HFFc6 (cell line): ENCODE data around the gene CD63. TPM values are rescaled to one million over a fixed set of nuclear protein-coding genes. Genes with fewer than 3 reads are reported as not detected.

Experiments used
- DNase-seq: peaks from one replicate; pipeline ENCODE4 v3.0.0-alpha.2; 2018
- H3K27ac Mint-ChIP-seq: 2 replicates; pipeline ENCODE4 v1.8.0; 2020; ENCODE audit warnings: mild to moderate bottlenecking, mixed read lengths
- H3K27me3 Mint-ChIP-seq: 2 replicates; pipeline ENCODE4 v1.8.0; 2021; ENCODE audit warnings: mild to moderate bottlenecking, moderate library complexity, mixed read lengths; ENCODE audit not compliant: insufficient read depth
- H3K36me3 Mint-ChIP-seq: 2 replicates; pipeline ENCODE4 v1.8.0; 2021; ENCODE audit warnings: low read depth, mixed read lengths
- H3K4me1 Mint-ChIP-seq: 2 replicates; pipeline ENCODE4 v1.8.0; 2020; ENCODE audit warnings: low read depth, mixed read lengths
- H3K4me3 Mint-ChIP-seq: 2 replicates; pipeline ENCODE4 v1.8.0; 2020; ENCODE audit warnings: mild to moderate bottlenecking, moderate library complexity, mixed read lengths
- H3K9me3 Mint-ChIP-seq: 2 replicates; pipeline ENCODE4 v1.8.0; 2020; ENCODE audit warnings: mild to moderate bottlenecking, mixed read lengths
- total RNA-seq, 6 experiments: library from RNA; stranded (reverse); fragmentation: NEBNext Ultra II Directional; extraction: Animal tissue kit (Norgen Biotek cat#: 25700); gene quantifications; 2 replicates in 1 of 6; 3 replicates in 5 of 6; pipeline ENCODE4 v1.2.3, GENCODE V29; 2021
- TF ChIP-seq, protein P1 (sequence below): fragments of 200-600 bp; sonication (generic); IDR thresholded peaks from 2 replicates; pipeline ENCODE4 v1.5.0; 2021; ENCODE audit warnings: antibody characterized with exemption, mild to moderate bottlenecking

The CD63 gene
- total RNA-seq, 6 experiments from 2014 or later = 1,860 to 2,483 (median 2,072) TPM

DNA sequence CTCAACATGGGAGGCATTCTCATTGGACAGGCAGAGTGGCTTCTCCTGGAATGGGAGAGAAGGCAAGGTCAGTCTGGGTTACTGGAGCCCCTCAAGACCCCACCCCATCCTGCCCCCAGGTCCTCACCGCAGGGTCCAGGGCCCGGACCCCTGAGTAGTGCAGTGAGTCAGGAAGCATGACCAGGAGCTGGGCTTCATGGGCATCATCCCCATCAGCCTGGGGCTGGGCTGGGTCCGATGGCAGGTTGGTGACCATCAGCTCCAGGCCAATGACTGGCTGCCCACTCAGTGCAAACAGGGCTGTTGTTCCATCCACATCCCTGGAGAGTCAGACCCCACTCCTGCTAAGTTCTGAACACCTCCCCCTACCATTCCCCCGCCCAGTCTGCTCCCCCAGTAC is 34.2 kb downstream of the CD63 start:
- TF ChIP-seq, protein P1, sequence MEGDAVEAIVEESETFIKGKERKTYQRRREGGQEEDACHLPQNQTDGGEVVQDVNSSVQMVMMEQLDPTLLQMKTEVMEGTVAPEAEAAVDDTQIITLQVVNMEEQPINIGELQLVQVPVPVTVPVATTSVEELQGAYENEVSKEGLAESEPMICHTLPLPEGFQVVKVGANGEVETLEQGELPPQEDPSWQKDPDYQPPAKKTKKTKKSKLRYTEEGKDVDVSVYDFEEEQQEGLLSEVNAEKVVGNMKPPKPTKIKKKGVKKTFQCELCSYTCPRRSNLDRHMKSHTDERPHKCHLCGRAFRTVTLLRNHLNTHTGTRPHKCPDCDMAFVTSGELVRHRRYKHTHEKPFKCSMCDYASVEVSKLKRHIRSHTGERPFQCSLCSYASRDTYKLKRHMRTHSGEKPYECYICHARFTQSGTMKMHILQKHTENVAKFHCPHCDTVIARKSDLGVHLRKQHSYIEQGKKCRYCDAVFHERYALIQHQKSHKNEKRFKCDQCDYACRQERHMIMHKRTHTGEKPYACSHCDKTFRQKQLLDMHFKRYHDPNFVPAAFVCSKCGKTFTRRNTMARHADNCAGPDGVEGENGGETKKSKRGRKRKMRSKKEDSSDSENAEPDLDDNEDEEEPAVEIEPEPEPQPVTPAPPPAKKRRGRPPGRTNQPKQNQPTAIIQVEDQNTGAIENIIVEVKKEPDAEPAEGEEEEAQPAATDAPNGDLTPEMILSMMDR = no peak
- H3K27ac Mint-ChIP-seq = no peak overlapping the region
- no peak overlapping the region for H3K4me3 Mint-ChIP-seq
- H3K9me3 Mint-ChIP-seq = no peaks in the 10 kb centered on the region
- no peaks in the 10 kb centered on the region for H3K36me3 Mint-ChIP-seq
- peaks cover under 1% of the 10 kb centered on the region; the same call in 1 of the 2 replicates for H3K4me1 Mint-ChIP-seq
- no peak for DNase-seq
- peaks cover 22% of the 10 kb centered on the region for H3K27me3 Mint-ChIP-seq

DNA sequence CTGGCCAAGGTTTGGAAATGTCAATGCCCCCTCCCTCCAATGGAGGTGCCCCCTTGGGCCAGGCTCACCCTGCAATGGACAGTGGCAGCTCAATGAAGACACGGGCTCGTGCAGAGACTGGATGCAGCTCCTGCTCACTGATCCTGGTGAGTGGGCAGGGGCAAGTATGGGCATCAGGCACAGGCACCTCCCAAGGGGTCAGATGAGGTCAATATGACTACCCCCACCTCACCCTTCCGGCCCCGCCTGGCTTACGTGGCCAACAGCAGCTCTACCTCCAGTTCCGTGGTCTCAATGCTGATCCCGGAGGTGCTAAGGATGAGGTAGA is 34.7 kb downstream of the CD63 start:
- DNase-seq = no peak
- TF ChIP-seq, protein P1 = no peak
- H3K4me3 Mint-ChIP-seq = no peak overlapping the region
- H3K27ac Mint-ChIP-seq = no peak overlapping the region
- no peaks in the 10 kb centered on the region for H3K4me1 Mint-ChIP-seq
- no peaks in the 10 kb centered on the region for H3K9me3 Mint-ChIP-seq
- no peaks in the 10 kb centered on the region for H3K36me3 Mint-ChIP-seq
- H3K27me3 Mint-ChIP-seq = peaks cover 22% of the 10 kb centered on the region

DNA sequence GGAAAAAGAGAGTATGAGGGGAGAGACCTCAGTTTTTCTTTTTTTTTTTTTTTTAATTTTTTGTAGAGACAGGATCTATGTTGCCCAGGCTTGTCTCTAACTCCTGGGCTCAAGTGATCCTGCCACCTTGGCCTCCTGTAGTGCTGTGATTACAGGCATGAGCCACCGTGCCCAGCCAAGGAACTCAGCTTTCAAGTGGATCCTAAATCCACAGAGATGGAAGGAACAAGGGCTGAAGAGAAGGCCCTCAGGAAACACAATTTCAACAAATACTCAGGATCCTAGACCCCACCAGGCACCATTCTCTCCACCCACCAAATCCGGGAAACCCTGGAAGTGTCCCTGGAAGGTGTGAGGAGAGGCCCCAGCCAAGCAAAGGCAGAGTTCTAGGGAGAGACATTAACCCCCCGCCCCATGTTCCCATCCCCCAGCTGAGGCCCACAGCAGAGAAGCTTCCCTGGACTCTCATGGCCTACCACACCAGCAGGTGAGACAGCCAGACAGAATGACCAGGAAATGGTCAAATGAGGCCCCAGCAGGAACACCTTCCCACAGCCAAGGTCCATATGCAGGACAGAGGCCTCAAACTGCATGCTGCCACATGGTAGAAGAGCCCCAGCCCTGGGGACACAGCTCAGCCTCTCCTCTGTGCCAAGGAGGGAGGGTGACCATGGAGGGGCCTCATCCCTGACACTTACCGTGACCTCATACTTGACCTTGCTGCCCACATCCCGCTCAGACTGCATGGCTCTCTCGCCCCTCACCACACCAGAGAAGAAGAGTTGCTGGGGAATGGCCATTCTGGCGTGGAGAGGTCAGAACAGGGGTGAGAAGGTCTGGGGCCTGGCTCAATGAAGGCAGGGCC is 35.3 kb downstream of the CD63 start:
- no peaks in the 10 kb centered on the region for H3K4me1 Mint-ChIP-seq
- no peak for DNase-seq
- H3K27me3 Mint-ChIP-seq = peaks cover 20% of the 10 kb centered on the region
- H3K9me3 Mint-ChIP-seq = no peaks in the 10 kb centered on the region
- H3K27ac Mint-ChIP-seq = no peak overlapping the region
- TF ChIP-seq, protein P1 = no peak
- no peak overlapping the region for H3K4me3 Mint-ChIP-seq
- no peaks in the 10 kb centered on the region for H3K36me3 Mint-ChIP-seq

DNA sequence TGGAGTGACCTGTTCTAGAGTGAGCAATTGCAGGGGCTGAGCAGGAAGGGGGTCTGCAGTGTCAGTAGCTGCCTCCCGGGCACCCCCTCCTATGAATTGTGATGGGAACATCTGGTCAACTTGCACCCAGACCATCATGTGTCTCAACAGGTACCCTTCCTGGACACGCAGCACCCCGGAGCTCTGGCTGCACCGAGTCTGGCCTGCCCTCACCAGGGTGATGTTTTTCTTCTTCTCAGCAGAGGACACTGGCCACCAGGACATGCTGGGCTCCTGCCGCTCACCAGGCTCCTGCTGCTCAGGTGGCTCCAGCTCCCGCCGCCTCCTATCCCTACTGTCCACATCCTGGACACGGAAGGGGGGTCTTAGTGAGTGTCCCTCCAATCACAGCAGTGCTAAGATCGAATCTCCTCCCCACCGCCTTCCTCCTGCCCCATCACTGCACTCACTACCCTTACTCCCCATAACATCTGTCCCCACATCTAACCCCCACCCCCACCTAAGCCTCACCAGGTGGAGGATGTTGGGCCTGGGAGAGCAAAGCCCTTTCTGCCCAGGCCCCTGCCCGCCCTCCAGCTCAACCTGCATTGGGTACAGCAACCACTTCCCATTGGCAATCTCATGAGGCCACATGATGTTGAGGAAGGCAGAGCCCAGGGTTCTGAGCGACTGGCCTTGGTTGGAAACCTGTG is 36.0 kb downstream of the CD63 start:
- Mint-ChIP-seq H3K4me3 (no peak overlapping the region), H3K4me1 (no peaks in the 10 kb centered on the region), H3K27ac (no peak overlapping the region), H3K27me3 (peaks cover 23% of the 10 kb centered on the region), H3K36me3 (no peaks in the 10 kb centered on the region), H3K9me3 (no peaks in the 10 kb centered on the region)
- TF ChIP-seq, protein P1 = no peak
- DNase-seq = no peak

DNA sequence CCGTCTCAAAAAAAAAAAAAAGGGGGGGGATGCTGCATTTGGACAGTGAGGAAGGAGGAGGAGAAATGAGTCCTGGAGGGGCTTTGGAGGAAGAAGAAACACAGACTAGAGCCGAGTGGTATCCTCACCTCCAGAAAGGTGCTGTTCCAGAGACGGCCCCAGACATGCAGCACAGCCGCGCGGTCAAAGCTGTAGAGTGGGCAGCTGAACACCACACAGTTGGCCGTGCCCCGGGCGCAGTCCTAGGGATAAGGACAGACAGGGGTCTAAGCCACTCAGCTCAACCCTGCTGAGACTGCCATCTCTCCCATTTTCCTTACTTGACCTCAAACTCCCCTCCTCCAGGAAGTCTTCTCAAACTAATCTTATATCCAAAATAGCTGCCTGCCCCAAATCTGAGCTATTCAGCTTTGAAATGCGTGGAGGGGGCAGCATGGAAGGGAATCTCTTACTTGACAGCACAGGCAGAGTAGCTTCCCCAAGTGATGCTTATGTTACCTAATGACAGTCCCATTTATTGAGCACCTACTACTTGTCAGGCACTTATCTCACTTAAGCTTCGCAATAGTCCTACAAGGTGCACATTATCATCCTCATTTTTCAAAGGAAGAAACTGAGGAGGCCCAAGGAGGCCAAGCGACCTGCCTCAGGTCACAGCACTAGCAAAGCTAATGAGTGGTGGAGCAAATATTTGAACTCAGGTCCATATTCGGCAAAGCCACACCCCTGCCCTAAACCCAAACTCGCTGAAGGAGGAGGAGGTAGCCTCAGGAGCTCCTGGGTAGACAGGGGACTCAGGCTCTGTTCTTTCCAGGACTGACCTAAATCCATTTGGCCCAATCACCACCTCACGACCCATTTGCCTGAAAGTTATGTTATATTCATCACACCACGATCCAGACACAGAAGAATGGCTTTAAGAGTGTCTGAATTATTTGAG is 39.8 kb downstream of the CD63 start:
- Mint-ChIP-seq H3K4me1 (no peaks in the 10 kb centered on the region), H3K9me3 (no peaks in the 10 kb centered on the region), H3K36me3 (no peaks in the 10 kb centered on the region), H3K27ac (no peak overlapping the region), H3K4me3 (no peak overlapping the region), H3K27me3 (peaks cover 15% of the 10 kb centered on the region)
- no peak for DNase-seq
- TF ChIP-seq, protein P1 = no peak
